ENCODE results near the gene DNM1L. TPM values are rescaled to one million over a fixed set of nuclear protein-coding genes. Genes with fewer than 3 reads are reported as not detected.
"Not testable (repeated sequence)": the region's sequence is repeated elsewhere in the genome, so short reads cannot be mapped to it uniquely, and the experiment has no call there.

Gene DNM1L
- total RNA-seq, 1 donor from 2014 or later, result 92.1 TPM

DNA sequence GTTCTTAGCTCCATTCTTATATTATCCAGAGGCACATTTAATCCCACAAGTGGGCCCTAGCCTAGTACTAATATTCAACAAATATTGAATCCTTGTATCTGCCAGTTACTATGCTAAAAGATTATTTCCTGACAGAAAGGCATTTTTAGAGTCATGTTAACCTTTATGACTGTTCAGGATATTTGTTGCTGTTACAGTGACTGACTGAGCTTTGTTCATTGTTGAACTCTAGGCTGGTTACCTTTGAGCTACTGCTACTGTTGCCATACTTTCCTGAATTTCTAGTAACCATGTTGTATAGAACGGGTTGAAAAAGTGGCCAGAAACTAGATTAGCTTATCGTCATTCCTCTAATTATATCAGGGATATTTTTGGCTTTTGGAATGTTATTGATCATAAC lies 29.8 kb downstream of the DNM1L start:
- Mint-ChIP-seq H3K4me1 (ENCODE audit: low read depth, unreplicated experiment) (no peaks in the 10 kb centered on the region), H3K36me3 (ENCODE audit: low read depth, unreplicated experiment) (peaks cover 8% of the 10 kb centered on the region), H3K27me3 (ENCODE audit: low read depth, unreplicated experiment) (no peaks in the 10 kb centered on the region), H3K9me3 (ENCODE audit: unreplicated experiment) (no peaks in the 10 kb centered on the region), H3K27ac (ENCODE audit: unreplicated experiment) (no peak overlapping the region), H3K4me3 (ENCODE audit: unreplicated experiment) (no peak overlapping the region)
- peak; percentile 29 for FAIRE-seq
- no peak for TF ChIP-seq EZH2 (IDR thresholded peaks at IDR 0.05; ENCODE audit: insufficient read depth, low read length)
- TF ChIP-seq, protein P1, sequence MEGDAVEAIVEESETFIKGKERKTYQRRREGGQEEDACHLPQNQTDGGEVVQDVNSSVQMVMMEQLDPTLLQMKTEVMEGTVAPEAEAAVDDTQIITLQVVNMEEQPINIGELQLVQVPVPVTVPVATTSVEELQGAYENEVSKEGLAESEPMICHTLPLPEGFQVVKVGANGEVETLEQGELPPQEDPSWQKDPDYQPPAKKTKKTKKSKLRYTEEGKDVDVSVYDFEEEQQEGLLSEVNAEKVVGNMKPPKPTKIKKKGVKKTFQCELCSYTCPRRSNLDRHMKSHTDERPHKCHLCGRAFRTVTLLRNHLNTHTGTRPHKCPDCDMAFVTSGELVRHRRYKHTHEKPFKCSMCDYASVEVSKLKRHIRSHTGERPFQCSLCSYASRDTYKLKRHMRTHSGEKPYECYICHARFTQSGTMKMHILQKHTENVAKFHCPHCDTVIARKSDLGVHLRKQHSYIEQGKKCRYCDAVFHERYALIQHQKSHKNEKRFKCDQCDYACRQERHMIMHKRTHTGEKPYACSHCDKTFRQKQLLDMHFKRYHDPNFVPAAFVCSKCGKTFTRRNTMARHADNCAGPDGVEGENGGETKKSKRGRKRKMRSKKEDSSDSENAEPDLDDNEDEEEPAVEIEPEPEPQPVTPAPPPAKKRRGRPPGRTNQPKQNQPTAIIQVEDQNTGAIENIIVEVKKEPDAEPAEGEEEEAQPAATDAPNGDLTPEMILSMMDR (IDR thresholded peaks at IDR 0.05; ENCODE audit: insufficient read depth, low read depth, low read length), result no peak
- H3K27ac ChIP-seq (ENCODE audit: low read depth, low read length), result no peak overlapping the region
- H3K4me3 ChIP-seq (ENCODE audit: insufficient read depth, low read depth, low read length), result no peak overlapping the region
- H3K27me3 ChIP-seq (ENCODE audit: insufficient read depth, low read length), result no peaks in the 10 kb centered on the region
- no peaks in the 10 kb centered on the region for H3K9me3 ChIP-seq (ENCODE audit: insufficient read depth, low read depth, low read length)
- no peak for DNase-seq (ENCODE audit: low read depth)
- H3K36me3 ChIP-seq (ENCODE audit: insufficient read depth, low read length), result peaks cover 13% of the 10 kb centered on the region
- no peak overlapping the region for H2AFZ ChIP-seq (ENCODE audit: low read depth, low read length)
- H3K4me1 ChIP-seq (ENCODE audit: insufficient read depth, low read length), result no peaks in the 10 kb centered on the region
- no peak overlapping the region for H3K4me2 ChIP-seq (ENCODE audit: low read length)
- H3K9ac ChIP-seq (ENCODE audit: low read length), result no peak overlapping the region
- H4K20me1 ChIP-seq (ENCODE audit: insufficient read depth, low read length), result peaks cover 4% of the 10 kb centered on the region
- peaks cover 5% of the 10 kb centered on the region for H3K79me2 ChIP-seq (ENCODE audit: insufficient read depth, low read length)

DNA sequence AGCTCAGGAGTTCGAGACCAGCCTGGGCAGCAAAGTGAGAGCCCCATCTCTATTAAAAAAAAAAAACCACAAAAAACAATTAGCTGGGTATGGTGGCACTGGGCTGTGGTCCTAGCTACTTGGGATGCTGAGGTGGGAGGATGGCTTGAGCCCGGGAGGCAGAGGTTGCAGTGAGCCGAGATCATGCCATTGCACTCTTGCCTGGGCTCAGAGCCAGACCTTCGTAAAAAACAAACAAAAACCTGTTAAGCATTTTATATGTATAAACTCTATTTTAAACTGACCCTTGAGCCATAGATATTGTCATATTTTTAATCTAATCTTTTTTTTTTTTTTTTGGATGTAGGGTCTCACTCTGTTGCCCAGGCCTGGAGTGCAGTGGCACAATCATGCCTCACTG lies 35.7 kb downstream of the DNM1L start:
- H2AFZ ChIP-seq (ENCODE audit: low read depth, low read length), result no peak overlapping the region
- FAIRE-seq (no peak), DNase-seq (ENCODE audit: low read depth) (no peak)
- no peak overlapping the region for H3K4me3 ChIP-seq (ENCODE audit: insufficient read depth, low read depth, low read length)
- no peak overlapping the region for H3K27ac ChIP-seq (ENCODE audit: low read depth, low read length)
- no peak overlapping the region for H3K27ac Mint-ChIP-seq (ENCODE audit: unreplicated experiment)
- H3K79me2 ChIP-seq (ENCODE audit: insufficient read depth, low read length), result no peaks in the 10 kb centered on the region
- H3K4me2 ChIP-seq (ENCODE audit: low read length), result no peak overlapping the region
- no peak for TF ChIP-seq EZH2 (IDR thresholded peaks at IDR 0.05; ENCODE audit: insufficient read depth, low read length)
- TF ChIP-seq, protein P1 (IDR thresholded peaks at IDR 0.05; ENCODE audit: insufficient read depth, low read depth, low read length), result no peak
- H3K4me3 Mint-ChIP-seq (ENCODE audit: unreplicated experiment), result no peak overlapping the region
- no peak overlapping the region for H3K9ac ChIP-seq (ENCODE audit: low read length)
- peaks cover 8% of the 10 kb centered on the region for H3K36me3 Mint-ChIP-seq (ENCODE audit: low read depth, unreplicated experiment)
- no peaks in the 10 kb centered on the region for H3K4me1 ChIP-seq (ENCODE audit: insufficient read depth, low read length)
- H3K27me3 ChIP-seq (ENCODE audit: insufficient read depth, low read length), result no peaks in the 10 kb centered on the region
- H3K36me3 ChIP-seq (ENCODE audit: insufficient read depth, low read length), result peaks cover 13% of the 10 kb centered on the region
- no peaks in the 10 kb centered on the region for H3K27me3 Mint-ChIP-seq (ENCODE audit: low read depth, unreplicated experiment)
- no peaks in the 10 kb centered on the region for H3K9me3 ChIP-seq (ENCODE audit: insufficient read depth, low read depth, low read length)
- peaks cover 4% of the 10 kb centered on the region for H4K20me1 ChIP-seq (ENCODE audit: insufficient read depth, low read length)
- H3K4me1 Mint-ChIP-seq (ENCODE audit: low read depth, unreplicated experiment), result no peaks in the 10 kb centered on the region
- no peaks in the 10 kb centered on the region for H3K9me3 Mint-ChIP-seq (ENCODE audit: unreplicated experiment)

DNA sequence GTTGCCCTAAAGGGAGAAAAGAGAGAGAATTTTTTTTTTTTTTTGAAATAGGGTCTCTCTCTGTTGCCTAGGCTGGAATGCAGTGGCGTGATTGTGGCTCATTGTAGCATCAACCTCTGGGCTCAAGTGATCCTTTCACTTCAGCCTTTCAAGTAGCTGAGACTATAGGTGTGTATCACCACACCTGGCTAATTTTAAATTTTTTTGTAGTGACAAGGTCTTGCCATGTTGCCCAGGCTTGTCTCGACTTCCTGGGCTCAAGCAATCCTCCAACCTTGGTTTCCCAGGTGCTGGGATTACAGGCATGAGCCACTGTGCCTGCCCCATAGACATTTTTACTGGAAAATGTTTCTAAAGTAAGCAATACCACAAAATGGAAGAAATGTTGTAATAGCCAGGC lies 39.8 kb downstream of the DNM1L start:
- DNase-seq (ENCODE audit: low read depth) (no peak), FAIRE-seq (no peak)
- peaks cover 8% of the 10 kb centered on the region for H3K36me3 ChIP-seq (ENCODE audit: insufficient read depth, low read length)
- no peaks in the 10 kb centered on the region for H3K27me3 ChIP-seq (ENCODE audit: insufficient read depth, low read length)
- no peaks in the 10 kb centered on the region for H3K27me3 Mint-ChIP-seq (ENCODE audit: low read depth, unreplicated experiment)
- no peaks in the 10 kb centered on the region for H3K9me3 Mint-ChIP-seq (ENCODE audit: unreplicated experiment)
- H3K4me1 Mint-ChIP-seq (ENCODE audit: low read depth, unreplicated experiment), result no peaks in the 10 kb centered on the region
- no peaks in the 10 kb centered on the region for H4K20me1 ChIP-seq (ENCODE audit: insufficient read depth, low read length)
- H3K4me2 ChIP-seq (ENCODE audit: low read length), result no peak overlapping the region
- no peaks in the 10 kb centered on the region for H3K9me3 ChIP-seq (ENCODE audit: insufficient read depth, low read depth, low read length)
- no peak overlapping the region for H3K4me3 Mint-ChIP-seq (ENCODE audit: unreplicated experiment)
- H3K27ac Mint-ChIP-seq (ENCODE audit: unreplicated experiment), result no peak overlapping the region
- H3K79me2 ChIP-seq (ENCODE audit: insufficient read depth, low read length), result no peaks in the 10 kb centered on the region
- no peaks in the 10 kb centered on the region for H3K4me1 ChIP-seq (ENCODE audit: insufficient read depth, low read length)
- no peaks in the 10 kb centered on the region for H3K36me3 Mint-ChIP-seq (ENCODE audit: low read depth, unreplicated experiment)
- H3K27ac ChIP-seq (ENCODE audit: low read depth, low read length), result no peak overlapping the region
- H3K4me3 ChIP-seq (ENCODE audit: insufficient read depth, low read depth, low read length), result no peak overlapping the region
- no peak overlapping the region for H3K9ac ChIP-seq (ENCODE audit: low read length)
- TF ChIP-seq, protein P1 (IDR thresholded peaks at IDR 0.05; ENCODE audit: insufficient read depth, low read depth, low read length), result no peak
- no peak for TF ChIP-seq EZH2 (IDR thresholded peaks at IDR 0.05; ENCODE audit: insufficient read depth, low read length)
- no peak overlapping the region for H2AFZ ChIP-seq (ENCODE audit: low read depth, low read length)

DNA sequence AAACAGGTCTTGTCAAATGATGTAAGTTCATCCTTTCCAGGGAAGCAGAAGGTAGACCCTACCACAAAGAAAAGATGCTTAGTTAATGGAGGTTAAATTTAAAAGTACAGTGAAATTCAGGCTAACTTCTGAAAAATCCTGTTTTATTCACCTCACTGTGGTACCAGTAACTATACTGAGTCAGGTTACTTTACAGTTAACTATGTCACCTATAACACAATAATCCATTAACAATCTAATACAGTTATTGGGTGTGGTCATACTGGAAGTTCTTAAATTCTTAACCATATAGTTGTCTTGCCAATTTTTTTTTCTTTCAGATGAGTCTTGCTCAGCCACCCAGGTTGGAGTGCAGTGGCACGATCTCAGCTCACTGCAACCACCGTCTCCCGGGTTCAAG lies 46.2 kb downstream of the DNM1L start:
- not testable (repeated sequence) for H3K9me3 Mint-ChIP-seq (ENCODE audit: unreplicated experiment); H3K9ac ChIP-seq (ENCODE audit: low read length); H3K79me2 ChIP-seq (ENCODE audit: insufficient read depth, low read length); H3K4me1 ChIP-seq (ENCODE audit: insufficient read depth, low read length); H3K4me1 Mint-ChIP-seq (ENCODE audit: low read depth, unreplicated experiment); DNase-seq (ENCODE audit: low read depth); H4K20me1 ChIP-seq (ENCODE audit: insufficient read depth, low read length); H3K9me3 ChIP-seq (ENCODE audit: insufficient read depth, low read depth, low read length); H3K4me2 ChIP-seq (ENCODE audit: low read length); H3K27ac ChIP-seq (ENCODE audit: low read depth, low read length); H3K27me3 Mint-ChIP-seq (ENCODE audit: low read depth, unreplicated experiment); H3K4me3 Mint-ChIP-seq (ENCODE audit: unreplicated experiment); H2AFZ ChIP-seq (ENCODE audit: low read depth, low read length); H3K4me3 ChIP-seq (ENCODE audit: insufficient read depth, low read depth, low read length); H3K27me3 ChIP-seq (ENCODE audit: insufficient read depth, low read length); H3K27ac Mint-ChIP-seq (ENCODE audit: unreplicated experiment)
- H3K36me3 Mint-ChIP-seq (ENCODE audit: low read depth, unreplicated experiment), result peaks cover 11% of the 10 kb centered on the region
- peaks cover 14% of the 10 kb centered on the region for H3K36me3 ChIP-seq (ENCODE audit: insufficient read depth, low read length)
- FAIRE-seq, result peak; percentile 39

Data from astrocyte (in vitro differentiated cells and primary cell).